OCI-M2 (cell line): ENCODE results near the gene PREX1.
"Not testable (repeated sequence)": the region's sequence is repeated elsewhere in the genome, so short reads cannot be mapped to it uniquely, and the experiment has no call there.

ENCODE experiments used
- DNase-seq: peaks from one replicate; lab custom pipeline; 2025; ENCODE audit not compliant: unreplicated experiment; lab: John Stamatoyannopoulos, UW

The PREX1 gene

GRCh38 chr20:48779435-48779834 is 48.4 kb downstream of the PREX1 start:
- no peak for DNase-seq

- DNase-seq: no peak
Observed at GRCh38 chr20:48777821-48778220, 50.0 kb downstream of the PREX1 start.

GRCh38 chr20:48777005-48777404 is 50.8 kb downstream of the PREX1 start:
- no peak for DNase-seq

- no peak for DNase-seq
Observed at GRCh38 chr20:48776306-48776705, 51.5 kb downstream of the PREX1 start.

GRCh38 chr20:48775545-48775944 is 52.3 kb downstream of the PREX1 start:
- DNase-seq: not testable (repeated sequence)

GRCh38 chr20:48774696-48775095 is 53.1 kb downstream of the PREX1 start:
- no peak for DNase-seq

GRCh38 chr20:48773837-48774418 is 53.9 kb downstream of the PREX1 start:
- DNase-seq: no peak

GRCh38 chr20:48772183-48772976 is 55.4 kb downstream of the PREX1 start:
- DNase-seq: no peak

- DNase-seq: no peak
Observed at GRCh38 chr20:48771542-48771941, 56.3 kb downstream of the PREX1 start.

- no peak for DNase-seq
Observed at GRCh38 chr20:48770700-48771442, 56.9 kb downstream of the PREX1 start.

GRCh38 chr20:48769069-48769983 is 58.5 kb downstream of the PREX1 start:
- no peak for DNase-seq

- DNase-seq: no peak
Observed at GRCh38 chr20:48766961-48767960, 60.5 kb downstream of the PREX1 start.

- DNase-seq: no peak
Observed at GRCh38 chr20:48766205-48766604, 61.6 kb downstream of the PREX1 start.

- no peak for DNase-seq
Observed at GRCh38 chr20:48765359-48765758, 62.4 kb downstream of the PREX1 start.

- DNase-seq: no peak
Observed at GRCh38 chr20:48763216-48763914, 64.4 kb downstream of the PREX1 start.

- DNase-seq: no peak
Observed at GRCh38 chr20:48761874-48762273, 65.9 kb downstream of the PREX1 start.

GRCh38 chr20:48761023-48761785 is 66.6 kb downstream of the PREX1 start:
- DNase-seq: no peak

GRCh38 chr20:48760403-48760983 is 67.3 kb downstream of the PREX1 start:
- DNase-seq: no peak
